NCI-H345 treated with DMSO at 0.1 percent for 48 hours (cell line): ENCODE data around the gene CAND1.
A peak's percentile ranks its signal among the peaks of the same experiment; 100 is the strongest.

Experiments used
- DNase-seq: peaks from one replicate; lab custom pipeline; 2025; ENCODE audit not compliant: unreplicated experiment; lab: John Stamatoyannopoulos, UW

The CAND1 gene

DNA sequence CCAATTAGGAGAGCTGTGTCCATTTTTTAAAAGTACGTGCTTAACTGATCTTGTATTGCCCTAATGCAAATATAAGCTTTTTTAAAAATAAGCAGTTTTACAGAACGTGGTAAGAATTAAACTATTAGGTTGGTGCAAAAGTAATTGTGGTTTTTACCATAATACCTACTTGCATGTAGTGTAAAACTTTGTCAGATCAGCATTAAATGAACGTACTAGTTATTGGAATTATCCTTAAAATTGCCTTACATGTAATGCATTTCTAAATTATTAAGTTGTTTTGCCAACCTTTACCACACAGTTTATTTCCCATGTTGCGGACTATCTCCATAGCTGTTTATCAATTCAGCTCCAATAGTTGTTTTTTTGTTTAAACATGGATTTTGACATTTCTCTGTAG is 10.9 kb downstream of the CAND1 start:
- DNase-seq = no peak

DNA sequence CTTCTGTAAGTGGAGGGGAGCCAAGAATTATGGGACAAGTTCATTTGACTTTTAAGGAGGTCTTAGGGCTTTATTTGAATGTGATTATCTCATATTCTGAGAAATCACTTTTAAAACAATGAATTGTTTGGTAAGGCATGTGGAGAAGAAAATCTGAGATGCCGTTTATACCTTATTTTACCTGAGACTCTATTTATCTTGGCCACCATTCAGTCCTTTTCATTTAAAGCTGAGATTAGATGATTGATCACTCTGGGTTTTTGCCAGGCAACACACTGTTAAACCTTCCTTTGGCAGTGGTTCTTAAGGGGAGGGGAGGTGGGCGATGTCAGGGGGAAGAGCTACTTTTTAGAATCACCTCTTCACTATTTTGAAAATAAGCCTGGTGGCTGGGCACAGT is 11.4 kb downstream of the CAND1 start:
- DNase-seq = no peak

DNA sequence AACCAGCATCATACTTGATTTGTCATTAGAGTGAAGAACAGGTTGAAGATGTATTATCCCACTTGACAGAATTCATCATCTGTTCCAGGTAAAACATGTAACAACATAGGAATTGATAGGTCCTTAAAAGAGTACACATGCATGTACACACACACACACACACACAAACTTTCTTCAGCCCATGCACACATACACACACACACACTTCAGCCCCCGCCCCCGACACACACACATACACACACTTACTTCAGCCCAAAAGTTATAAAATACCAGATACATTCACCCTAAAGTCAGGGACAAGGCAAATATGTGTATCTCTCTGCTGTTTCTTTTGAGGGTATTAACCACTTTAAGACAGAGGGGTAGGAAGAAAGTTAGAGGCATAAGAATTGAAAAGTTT is 15.4 kb downstream of the CAND1 start:
- no peak for DNase-seq

DNA sequence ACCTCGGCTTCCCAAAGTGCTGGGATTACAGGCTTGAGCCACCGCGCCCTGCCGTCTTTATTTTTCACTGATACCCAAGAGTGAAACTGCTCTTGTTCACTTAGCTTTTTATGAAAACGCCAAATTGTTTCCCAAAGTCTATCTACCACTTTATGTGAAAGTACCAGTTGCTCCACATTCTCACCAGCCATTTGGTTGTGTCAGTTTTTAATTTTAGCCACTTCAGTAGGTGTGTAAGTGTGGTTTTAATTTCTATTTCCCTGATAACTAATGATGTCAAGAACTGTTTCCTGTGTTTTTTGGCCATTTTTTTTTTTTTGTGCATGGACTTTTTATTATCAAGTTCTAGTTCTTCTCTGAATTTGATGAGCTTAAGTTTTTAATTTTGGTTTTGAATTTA is 17.1 kb downstream of the CAND1 start:
- DNase-seq = no peak

DNA sequence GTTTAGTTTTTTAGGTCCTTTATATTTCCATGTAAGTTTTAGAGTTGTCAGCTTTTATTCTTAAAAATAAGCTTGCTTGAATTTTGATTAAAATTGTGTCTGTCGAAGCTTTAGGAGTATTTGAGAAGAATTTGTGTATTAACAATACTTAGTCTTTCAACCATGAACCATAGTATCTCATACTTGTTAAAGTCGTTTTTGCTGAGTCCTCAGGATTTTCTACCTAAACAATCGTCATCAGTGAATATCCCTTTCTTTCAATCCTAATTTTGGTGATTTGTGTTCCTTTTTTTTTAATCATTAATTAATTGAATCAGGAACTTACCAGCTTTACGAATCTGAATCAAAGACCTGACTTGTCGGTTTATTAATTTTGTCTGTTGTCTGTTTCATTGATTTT is 18.2 kb downstream of the CAND1 start:
- DNase-seq = no peak

DNA sequence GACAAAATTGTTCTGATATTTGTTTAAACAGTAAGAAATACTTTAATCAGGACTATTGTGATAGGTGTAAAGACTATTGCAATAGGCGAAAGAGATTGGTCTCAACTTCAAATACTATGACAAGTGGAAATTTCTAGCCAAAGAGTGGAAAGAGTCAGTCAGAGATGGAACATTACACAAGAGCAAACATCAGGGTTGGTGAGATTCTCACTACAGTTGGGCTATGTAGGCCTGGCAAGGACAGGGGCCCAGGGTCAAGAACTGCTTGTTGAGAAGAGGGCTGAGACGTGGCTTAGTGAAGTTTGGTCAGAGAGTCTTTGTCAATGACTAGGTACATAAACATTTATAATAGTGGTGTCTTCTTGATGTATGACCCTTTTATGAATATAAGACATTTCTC is 19.4 kb downstream of the CAND1 start:
- DNase-seq = no peak

DNA sequence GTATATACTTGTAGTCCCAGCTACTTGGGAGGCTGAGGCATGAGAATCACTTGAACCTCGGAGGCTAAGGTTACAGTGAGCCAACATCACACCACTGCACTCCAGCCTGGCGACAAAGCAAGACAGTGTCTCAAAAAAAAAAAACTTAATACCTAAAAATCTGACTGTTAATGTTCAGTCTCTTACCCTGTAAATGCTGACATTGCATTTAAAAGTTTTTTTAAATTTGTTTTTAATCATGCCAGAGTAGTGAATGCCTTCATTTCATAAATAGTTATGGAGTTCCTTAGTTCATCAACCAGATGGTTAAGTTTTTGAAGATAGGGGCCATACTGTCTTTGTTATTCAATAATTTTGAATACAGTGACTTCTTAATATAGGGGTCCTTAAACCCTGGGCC is 21.2 kb downstream of the CAND1 start:
- no peak for DNase-seq

DNA sequence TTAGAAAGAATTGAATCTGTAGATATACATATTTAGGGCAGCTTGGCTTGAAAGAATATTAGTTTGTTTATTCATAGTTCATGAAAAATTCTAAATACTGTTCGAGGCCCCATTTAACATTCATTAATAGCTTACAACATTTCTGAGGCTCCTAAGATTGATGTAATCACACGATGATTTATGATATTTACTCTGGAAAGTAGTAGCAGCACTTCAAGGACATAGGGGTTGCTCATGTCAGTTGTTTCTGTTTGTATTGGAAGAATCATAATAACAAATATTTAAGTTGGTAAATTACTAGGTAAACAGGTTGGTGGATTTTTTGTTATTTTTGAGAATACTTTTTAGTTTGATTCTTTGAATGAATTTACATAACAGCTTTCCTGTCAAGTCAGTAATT is 30.4 kb downstream of the CAND1 start:
- DNase-seq = no peak

DNA sequence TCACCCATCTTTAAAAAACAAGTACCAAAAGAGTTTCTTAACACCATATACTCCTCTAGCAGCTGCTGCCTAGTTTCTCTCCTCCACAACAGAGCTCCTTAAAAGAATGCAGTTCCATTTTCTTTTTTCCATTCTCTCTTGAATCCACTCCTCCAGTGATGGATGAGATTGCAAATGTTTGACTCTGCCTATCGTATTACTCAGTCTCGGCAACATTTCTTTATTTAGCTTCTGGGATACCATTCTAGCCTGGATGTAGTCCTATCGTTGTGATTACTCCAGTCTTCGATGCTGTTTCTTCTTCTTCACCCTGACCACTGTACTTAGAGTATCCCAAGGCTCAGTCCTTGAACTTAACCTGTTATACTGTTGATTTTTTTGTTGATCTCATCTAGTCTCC is 30.8 kb downstream of the CAND1 start:
- no peak for DNase-seq

DNA sequence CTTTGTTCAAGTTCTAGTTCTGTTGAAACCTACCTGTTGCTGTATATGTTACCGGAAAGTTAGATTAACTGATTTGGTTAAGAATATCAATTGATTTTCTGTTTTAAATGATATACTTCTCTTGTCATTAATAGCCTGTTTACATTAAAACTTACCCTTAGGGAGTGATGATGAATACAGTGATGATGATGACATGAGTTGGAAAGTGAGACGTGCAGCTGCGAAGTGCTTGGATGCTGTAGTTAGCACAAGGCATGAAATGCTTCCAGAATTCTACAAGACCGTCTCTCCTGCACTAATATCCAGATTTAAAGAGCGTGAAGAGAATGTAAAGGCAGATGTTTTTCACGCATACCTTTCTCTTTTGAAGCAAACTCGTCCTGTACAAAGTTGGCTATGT is 33.0 kb downstream of the CAND1 start:
- DNase-seq = no peak

DNA sequence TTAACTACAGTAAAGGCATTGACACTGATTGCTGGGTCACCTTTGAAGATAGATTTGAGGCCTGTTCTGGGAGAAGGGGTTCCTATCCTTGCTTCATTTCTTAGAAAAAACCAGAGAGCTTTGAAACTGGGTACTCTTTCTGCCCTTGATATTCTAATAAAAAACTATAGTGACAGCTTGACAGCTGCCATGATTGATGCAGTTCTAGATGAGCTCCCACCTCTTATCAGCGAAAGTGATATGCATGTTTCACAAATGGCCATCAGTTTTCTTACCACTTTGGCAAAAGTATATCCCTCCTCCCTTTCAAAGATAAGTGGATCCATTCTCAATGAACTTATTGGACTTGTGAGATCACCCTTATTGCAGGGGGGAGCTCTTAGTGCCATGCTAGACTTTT is 36.4 kb downstream of the CAND1 start:
- DNase-seq = no peak

DNA sequence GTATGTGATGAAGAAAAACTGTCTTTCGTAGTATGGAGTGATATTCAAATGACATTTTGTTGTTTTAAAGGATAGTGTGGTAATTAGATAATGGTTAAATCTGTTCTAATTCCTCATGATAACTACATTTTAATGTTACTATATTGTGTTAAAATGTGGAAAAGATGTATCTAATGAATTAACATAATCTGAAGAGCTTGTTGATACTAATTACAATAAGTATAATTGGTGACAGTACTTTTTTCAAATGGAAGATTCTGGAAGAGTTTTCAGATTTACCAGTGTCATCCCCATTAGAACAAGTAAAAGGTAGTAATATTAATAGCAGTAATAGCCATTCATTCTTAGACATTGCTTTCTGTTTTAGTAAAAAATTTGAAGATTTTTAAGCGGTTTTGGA is 37.6 kb downstream of the CAND1 start:
- no peak for DNase-seq

DNA sequence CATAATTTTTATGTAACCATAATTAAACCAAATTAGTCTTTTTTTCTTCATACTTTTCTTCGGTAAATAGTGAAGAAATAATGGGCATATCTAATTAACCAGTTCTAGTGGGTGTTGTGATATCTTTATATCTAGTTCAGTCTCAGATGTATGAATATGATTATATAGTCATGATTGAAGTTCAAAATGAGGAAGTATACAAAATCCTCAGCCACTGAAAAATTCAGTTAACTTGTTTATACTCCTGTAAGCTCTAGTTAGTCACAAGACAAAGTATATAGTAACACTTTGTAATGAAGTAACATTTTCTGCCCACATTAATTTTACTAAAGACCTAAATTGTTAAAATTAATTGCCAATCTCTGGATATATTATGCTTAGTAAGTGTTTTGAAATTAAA is 46.5 kb downstream of the CAND1 start:
- no peak for DNase-seq

DNA sequence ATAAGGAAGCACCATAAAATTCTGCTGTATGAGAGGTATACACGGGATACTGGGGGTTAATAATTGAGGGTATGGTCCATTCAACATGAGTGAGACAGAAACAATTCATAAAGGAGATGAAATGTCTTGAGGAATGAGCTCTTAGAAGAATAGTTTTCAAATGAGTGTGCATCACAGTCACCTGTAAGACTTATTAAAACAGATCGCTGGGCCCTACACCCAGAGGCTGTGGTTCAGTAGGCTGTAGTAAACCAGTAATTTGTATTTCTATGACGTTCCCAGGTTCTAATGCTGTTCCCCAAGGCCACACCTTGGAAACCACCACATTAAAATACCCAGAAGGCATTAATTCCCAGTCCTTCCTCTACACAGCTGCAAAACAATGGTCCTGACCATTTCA is 49.6 kb downstream of the CAND1 start:
- DNase-seq = no peak

DNA sequence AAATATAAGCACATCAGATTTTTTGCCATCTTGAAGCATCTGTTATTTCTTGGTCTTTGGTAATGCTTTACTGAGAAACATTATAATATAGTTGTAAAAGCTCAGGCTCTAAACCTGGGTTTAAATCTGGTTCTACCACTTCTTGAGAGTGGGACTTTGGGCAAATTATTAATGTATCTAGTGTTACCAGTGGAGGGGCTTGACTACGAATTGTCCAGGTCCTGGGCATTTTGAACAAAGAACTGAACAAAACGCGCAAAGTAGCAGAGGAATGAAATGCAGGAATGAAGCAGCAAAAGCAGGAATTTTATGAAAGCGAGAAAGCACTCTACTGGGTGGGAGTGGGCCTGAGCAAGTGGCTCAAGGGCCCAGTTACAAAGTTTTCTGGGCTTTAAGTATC is 50.8 kb downstream of the CAND1 start:
- DNase-seq = no peak

DNA sequence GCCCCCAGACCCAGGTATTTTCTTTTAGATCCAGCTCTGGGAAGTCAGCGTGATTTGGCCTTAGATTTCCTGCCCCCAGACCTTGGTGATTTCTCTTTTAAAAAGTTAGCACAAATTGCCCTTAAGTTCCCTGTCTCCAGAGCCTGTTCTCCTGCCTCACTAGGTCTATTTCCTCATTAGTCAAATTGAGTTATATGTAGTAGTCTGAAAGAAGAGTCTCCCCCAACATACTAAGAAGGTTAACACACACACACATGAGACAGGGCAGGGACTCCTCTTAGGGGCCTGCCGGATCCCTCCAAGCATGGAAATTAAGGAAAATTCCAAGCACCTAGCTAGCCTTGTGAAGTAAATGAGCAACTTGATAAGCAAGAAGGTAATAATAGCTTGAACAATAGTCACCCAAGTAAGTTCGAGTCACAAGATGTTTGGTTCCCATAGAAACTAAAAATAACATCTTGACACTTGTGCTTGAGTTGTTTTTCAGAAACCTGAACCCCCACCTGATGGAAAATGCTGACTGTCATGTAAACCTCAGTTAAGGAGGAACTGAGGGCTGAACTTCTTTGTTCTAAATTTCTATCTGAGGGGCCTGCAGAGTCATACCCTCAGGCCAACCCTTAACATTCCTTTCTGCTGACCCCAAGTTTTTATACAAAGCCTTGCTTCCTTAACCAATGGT is 51.6 kb downstream of the CAND1 start:
- DNase-seq = no peak

DNA sequence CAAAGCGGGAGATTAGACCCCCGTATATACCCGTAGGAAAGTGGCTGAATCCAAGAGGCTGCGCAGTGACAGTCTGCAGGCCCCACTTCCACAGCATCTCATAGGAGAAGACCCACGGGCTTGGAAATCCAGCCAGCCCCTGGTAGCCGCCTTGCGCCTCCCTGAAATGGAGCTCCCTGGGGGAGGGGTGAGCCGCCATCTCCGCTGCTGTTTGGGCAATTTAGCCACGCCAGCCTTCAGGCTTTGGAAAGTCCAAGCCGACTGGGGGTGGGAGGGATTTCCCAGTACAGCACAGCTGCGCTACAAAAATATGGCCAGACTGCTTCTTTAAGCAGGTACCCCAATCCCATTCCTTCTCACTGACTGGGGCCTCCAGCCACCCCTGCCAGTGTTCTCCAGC is 53.4 kb downstream of the CAND1 start:
- no peak for DNase-seq

DNA sequence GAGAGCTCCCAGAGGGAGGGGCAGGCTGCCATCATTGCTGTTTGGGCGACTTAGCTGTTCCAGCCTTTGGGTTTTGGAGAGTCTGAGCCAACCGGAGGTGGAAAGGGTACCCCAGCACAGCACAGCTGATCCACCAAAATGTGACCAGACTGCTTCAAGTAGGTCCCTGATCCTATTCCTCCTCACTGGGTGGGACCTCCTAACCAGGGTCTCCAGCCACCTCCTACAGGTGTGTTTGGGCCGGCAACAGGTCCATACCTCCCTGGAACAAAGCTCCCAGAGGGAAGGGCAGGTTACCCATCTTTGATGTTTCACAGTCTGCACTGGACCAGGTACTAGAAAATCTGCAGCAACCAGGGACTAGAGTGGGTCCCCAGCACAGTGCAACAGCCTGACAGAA is 53.8 kb downstream of the CAND1 start:
- DNase-seq = no peak

DNA sequence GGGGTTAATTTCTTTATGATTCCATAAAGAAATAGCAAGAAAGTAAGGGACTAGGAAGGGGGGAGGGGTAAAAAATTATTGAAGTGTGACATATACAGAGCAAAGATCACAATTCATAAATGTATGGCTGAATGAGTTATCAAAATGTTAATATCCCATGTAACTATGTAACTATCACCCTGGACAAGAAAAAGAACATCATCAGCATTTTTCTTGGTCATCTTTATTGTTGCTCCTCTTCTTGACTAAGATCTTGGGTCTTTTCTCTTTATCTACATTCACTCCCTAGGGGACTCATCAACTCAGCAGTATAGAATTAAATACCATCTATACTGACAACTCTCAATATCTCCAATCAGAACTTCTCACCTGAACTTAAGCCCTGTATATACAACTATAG is 57.5 kb downstream of the CAND1 start:
- DNase-seq = no peak

DNA sequence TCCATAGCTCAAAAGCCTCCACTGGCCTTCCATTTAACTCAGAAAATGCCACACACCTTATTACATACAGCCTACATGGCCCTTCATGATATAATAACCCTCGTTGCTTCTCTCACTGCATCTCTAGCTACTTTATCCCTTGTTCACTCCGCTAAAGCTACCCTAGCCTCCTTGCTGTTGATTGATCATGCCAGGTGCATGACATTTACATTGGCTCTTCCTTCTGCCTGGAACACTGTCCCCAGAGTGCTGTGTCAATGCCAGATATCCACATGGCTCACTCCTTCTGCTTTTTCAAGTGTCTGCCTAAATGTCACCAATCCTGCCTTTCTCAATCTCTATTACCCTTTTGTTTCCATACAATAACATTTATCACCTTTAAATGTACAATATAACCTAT is 58.3 kb downstream of the CAND1 start:
- peak; percentile 8 for DNase-seq

DNA sequence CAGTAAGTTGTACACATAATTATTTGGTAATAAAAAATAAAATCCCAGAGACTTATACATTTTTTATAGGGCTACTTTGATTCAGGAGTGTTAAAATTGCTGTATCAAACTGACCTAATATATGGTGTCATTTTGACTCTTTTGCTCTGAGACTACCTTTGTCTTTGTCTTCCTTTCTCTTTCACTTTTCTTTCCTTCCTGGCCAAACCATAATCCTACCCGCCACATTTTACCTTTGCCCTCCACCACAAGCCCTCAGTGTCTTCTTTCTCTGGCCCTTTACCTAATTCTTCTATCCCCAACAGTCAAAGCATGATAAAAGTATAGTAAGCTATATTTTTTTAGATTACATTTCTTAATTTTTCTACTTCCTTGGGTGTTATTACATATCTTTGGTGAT is 62.0 kb downstream of the CAND1 start:
- DNase-seq = no peak

DNA sequence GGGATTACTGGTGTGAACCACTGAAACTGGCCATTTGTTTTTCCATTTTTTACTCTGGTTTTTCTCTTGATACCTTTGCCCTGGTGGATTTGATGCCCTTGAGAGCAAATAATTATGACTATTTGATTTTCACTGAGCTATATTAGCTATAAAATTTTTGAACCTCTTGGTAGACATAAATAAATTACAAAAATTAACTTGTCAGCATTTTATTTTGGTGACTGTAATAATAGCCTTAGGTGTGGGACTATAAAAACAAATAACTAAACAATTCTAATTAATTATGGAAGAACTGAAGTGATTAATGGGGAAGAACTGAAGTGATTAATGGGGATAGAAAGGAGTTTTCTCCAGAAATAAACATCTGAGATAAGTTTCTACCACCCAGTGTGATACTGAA is 62.7 kb downstream of the CAND1 start:
- no peak for DNase-seq

DNA sequence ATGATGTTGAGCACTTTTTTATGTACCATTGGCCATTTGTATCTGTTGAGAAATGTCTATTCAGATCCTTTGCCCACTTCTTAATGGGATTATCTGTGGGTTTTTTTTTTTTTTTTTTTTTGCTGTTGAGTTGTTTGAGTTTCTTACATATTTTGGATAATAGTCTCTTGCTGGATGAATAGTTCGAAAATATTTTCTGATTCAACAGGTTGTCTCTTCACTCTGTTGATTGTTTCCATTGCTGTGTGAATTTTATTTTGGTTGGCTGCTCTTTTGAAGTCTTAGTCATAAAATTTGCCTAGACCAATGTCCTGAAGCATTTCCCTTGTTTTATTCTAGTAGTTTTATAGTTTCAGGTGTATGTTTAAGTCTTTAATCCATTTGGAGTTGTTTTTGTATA is 64.5 kb downstream of the CAND1 start:
- no peak for DNase-seq

DNA sequence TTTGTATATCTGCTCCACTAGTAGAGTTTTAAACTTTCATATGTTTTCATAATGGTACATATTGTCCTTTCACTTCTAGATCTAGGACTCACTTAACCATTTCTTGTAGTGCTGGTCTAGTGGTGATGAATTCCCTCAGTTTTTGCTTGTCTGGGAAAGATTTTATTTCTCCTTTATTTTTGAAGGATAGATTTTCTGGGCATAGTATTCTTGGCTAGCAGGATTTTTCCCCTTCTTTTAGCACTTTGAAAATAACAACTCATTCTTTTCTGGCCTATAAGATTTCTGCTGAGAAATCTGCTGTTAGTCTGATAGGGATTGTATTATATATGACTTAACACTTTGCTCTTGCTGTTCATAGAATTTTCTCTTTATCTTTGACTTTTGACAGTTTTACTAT is 69.3 kb downstream of the CAND1 start:
- DNase-seq = no peak
